Liver (tissue), 3 donors: Measurements from ENCODE around the gene SNAI3.

Source experiments
- JUND ChIP-seq, 2 donors: IDR thresholded peaks; 2 replicates each; pipeline ENCODE4 v1.6.1; 2016; ENCODE audit warnings: antibody characterized with exemption in 2 of 2
- SP1 ChIP-seq: IDR thresholded peaks from 2 replicates; pipeline ENCODE4 v1.6.1; 2018; ENCODE audit warnings: antibody characterized with exemption, mild to moderate bottlenecking
- YY1 ChIP-seq: IDR thresholded peaks from 2 replicates; pipeline ENCODE4 v1.6.1; 2016; ENCODE audit warnings: antibody characterized with exemption, mild to moderate bottlenecking
- TF ChIP-seq, protein P1 (sequence below): IDR thresholded peaks from 2 replicates; pipeline ENCODE4 v1.6.1; 2016; ENCODE audit warnings: antibody characterized with exemption
- TF ChIP-seq, protein P2 (sequence below): fragments of 150-350 bp; IDR thresholded peaks from 2 replicates; pipeline ENCODE4 v1.5.1; 2017; ENCODE audit warnings: improper control_type of control experiment, low read depth, low read length; ENCODE audit not compliant: missing input control
- donor health status: healthy.
- donor health status: healthy.

GRCh38 chr16:88686062-88686438 lies 257 bp downstream of the SNAI3 start:
- TF ChIP-seq, protein P1, sequence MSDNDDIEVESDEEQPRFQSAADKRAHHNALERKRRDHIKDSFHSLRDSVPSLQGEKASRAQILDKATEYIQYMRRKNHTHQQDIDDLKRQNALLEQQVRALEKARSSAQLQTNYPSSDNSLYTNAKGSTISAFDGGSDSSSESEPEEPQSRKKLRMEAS = no peak
- TF ChIP-seq, protein P2, sequence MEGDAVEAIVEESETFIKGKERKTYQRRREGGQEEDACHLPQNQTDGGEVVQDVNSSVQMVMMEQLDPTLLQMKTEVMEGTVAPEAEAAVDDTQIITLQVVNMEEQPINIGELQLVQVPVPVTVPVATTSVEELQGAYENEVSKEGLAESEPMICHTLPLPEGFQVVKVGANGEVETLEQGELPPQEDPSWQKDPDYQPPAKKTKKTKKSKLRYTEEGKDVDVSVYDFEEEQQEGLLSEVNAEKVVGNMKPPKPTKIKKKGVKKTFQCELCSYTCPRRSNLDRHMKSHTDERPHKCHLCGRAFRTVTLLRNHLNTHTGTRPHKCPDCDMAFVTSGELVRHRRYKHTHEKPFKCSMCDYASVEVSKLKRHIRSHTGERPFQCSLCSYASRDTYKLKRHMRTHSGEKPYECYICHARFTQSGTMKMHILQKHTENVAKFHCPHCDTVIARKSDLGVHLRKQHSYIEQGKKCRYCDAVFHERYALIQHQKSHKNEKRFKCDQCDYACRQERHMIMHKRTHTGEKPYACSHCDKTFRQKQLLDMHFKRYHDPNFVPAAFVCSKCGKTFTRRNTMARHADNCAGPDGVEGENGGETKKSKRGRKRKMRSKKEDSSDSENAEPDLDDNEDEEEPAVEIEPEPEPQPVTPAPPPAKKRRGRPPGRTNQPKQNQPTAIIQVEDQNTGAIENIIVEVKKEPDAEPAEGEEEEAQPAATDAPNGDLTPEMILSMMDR = no peak
- no peak for TF ChIP-seq SP1
- no peak for TF ChIP-seq YY1
- no peak for TF ChIP-seq JUND (IDR thresholded peaks at IDR 0.05)
